ENCODE measurements around the gene LAMB3.

LAMB3 gene

DNA sequence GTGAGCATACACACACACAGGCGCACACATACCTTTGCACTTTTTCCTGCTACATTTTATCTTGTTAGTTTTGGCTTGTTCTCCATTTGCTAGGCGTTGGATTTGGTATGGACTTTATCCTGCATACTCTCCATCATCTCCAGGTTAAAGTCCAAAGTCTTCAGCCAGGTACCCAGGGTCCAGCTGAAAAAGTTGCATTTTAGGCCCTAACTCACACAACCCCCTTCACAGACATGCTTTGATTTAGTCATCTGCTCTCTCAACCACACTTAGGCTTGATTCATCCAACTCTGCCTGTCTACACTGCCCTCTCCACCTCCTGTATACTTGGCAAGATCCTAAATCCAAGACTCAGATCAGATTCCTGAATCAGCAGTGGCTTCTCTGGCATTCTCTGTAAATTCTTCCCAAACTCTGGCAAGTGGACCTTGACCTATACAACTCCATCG, 10.7 kb upstream of the LAMB3 start:
- DNase-seq (ENCODE audit: low read depth in 2 of 2): no peak

DNA sequence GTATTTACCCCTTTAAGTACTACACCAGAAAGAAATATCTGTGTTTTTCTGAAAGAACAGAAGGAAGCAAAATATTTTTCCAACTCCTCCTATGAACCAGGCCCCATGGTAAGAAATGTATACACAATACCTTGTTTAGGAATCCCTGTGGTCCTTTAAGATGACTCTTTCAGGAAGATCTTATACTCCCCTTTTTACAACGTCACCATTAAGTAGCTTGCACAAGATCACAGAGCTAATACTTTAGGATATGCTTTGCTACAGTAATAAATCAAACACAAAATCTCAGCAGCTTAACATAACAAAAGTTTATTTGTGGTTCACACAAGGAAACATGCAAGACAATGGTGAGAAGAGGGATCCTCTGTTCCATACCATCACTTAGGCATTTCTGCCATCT, 8.8 kb upstream of the LAMB3 start:
- DNase-seq (ENCODE audit: low read depth in 2 of 2): no peak

DNA sequence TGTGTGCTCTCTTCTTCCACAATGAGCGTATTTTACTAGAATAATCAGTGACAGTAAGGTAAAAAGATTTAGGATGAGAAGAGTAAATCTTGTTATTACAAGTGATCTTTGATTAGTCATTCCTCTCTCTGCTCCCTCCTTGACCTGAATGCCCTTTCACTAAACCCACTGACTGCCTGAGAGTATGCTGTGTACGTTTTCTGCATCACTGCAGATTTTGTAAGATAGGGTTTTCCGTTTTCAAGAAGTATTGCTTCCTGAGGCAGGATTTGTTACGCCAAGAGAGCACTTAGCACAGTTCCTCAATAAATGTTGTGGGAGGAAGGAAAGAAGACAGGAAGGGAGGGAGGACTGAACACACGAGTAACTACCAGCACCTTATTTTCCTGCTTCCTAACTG, 7.7 kb upstream of the LAMB3 start:
- no peak for DNase-seq (ENCODE audit: low read depth in 2 of 2)

DNA sequence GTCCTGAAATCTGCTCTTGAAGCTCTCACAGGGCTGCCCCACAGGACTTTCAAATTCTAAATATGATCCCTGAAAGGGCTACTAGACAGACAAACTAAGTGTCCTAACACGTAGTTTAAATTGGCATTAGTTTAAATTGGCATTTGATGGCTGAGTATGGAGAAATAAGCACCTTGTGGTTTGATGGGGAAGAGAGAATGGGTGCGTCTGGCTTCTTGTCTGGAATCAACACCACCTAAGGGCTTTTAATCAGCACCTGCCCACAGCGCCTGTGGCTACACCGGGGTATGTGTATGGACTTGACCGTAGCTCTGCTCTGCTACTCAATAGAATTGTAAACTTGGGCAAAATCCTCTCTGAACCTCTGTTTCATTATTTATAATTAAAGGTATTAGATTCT, 5.7 kb upstream of the LAMB3 start:
- no peak for DNase-seq (ENCODE audit: low read depth in 2 of 2)

DNA sequence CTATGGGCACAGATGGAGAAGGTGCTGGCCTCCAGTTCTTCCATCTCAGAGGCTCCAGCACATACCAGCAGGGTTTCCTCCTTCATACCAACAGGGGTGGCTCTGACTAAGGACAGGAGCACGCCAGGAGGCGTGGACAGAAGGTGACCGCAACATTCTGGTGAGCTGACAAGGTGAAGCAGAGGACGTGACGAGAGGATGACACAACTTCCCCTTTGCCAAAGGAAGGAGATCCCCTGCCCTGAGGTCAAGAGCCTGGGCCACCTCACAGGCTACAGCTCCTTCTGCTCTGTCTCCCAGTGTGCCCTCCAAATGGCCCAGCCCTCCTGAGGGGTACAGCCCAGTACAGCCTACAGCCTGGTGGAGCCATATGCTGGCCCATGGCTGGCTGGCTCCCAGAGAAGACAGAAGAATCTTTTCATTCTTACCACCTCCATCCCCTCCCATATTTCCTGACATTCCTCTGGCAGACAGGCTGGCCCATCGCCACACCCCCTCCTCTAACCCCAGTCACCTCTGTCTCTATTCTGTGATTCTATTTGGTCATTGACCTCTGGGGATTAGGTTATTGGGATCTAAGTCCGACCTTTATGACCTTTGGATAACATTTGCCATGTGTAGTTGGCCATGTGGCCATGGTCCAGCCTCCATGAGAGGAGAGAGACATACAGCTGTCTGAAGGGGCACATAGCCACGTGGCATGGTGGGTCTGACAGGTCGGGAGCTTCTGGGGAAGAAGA, 5.1 kb upstream of the LAMB3 start:
- DNase-seq (ENCODE audit: low read depth in 2 of 2): no peak

DNA sequence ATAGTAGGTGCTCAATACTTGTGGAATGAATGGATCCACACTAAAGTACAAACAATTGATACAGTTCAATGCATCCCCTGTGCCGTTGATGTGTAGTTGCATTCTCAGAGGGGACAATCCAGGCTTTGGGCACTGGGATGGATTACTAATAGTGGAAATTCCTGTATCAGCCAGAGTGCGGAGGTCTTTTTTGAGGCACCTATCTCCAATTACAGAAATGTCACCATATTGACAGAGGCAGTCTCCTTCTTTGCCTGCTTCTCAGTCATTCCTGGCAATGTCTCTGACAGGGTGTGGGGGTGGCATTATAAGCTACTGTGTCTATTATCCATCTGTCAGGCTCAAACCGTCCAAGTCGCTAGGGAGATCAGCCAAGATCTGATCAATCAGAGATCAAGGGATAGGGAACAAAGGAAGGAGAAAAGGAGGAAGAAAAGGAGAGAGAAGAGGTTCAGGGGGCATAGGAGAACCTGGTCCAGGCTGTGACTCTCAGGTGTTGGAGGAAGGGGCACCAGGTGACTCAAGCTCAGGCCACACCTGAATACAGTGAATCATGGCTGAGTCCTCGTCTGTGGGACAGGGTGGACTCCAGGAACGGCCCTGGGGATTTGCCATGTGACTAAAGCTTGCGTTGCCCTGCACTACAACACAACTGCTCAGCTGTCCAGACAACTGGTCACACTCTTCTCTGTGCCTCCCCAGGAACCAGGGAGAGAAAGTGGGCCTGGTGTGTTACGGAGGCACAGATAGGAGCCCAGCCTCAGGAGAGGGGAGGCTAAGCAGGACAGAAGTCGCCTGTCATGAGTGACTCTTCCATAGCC, 3.4 kb upstream of the LAMB3 start:
- no peak for DNase-seq (ENCODE audit: low read depth in 2 of 2)

DNA sequence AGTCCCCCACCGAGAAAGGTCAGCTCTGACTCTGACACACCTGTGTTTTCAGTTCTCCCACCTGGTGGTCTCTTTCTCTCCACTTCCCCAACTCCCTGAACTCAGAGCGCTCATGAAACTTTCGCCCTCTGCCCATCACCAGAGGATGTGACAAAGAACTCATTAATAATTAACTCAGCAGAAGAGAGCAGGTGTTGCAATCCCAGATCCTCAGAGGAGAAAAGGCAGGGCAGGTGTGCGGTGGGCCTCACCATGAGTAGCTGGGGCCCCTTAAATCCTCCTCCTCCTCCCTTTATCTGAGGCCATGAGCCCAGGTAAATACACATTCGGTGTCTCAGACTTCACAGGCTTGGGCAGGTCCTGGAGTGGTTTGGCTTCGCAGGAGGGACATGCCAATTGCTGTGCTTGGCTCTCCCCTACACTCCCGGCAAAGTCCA, 1.7 kb upstream of the LAMB3 start:
- DNase-seq (ENCODE audit: low read depth in 2 of 2): no peak

DNA sequence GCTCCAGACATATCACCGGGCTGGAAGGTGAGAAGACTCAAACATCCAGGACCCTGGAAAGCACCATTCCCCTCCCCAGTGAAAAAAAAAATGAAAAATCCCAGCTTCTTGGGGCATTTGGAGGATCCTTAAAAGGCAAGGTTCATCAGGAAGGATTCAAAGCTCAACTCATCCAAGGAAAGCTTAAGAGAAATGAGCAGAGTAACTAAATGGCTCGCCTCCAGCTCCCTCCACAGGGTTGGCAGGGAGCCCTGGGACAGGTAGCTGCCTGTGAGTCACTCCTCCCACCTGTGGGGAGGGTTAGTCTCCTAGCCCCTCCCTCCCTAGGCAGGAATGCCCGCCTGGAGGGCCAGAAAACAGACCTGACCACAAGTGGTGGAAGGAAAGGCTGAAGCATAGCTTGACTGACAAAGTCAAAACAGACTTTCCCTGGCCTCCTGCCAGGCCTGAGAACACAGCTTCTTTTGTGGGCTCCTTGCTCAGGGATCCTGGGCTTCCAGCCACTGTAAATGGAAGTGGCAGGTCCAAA, 712 bp upstream of the LAMB3 start:
- peak in 1 of 2 donors; percentile 25 for DNase-seq (ENCODE audit: low read depth in 2 of 2)

DNA sequence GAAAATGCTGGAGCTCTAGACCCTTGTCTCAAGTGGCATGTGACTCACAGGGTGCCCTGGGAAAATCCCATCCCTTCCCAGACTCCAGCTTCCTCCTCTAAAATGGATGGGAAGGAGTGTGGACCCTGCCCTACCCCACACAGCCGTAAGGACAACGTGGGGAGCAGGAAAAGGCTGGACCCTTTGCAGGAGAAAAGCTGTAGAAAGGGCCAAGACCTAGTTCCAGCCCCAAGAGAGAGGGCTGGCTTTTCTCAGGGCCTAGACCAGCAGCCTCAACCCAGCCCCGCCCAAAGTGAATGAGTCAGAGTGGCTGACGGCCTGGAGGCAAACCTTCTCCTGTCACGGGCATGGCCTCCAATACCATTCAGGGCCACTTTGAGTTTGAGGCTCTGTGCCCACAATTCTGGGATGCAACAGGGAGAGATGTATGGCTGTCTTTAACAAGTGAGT, 1.1 kb downstream of the LAMB3 start:
- peak in 1 of 2 donors; percentile 15 for DNase-seq (ENCODE audit: low read depth in 2 of 2)

DNA sequence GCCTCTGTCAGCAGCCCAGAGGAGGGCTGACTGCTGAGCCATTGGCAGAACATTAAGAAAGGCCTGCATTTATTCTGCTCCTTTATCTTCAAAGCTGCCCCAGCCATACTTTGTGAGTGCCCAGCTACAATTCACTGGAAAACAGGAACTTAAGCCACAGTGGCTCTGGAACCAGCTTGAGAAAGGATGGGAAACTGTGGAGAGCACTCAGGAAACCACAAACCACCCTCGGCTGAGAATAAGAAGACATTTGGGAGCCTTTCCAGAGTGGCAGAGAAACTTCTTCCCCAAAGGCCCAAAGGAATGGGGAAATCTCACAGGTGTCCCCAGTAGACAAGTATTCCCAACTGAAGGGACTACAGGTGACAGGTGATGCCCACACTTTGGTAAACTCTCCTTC, 1.8 kb downstream of the LAMB3 start:
- no peak for DNase-seq (ENCODE audit: low read depth in 2 of 2)

DNA sequence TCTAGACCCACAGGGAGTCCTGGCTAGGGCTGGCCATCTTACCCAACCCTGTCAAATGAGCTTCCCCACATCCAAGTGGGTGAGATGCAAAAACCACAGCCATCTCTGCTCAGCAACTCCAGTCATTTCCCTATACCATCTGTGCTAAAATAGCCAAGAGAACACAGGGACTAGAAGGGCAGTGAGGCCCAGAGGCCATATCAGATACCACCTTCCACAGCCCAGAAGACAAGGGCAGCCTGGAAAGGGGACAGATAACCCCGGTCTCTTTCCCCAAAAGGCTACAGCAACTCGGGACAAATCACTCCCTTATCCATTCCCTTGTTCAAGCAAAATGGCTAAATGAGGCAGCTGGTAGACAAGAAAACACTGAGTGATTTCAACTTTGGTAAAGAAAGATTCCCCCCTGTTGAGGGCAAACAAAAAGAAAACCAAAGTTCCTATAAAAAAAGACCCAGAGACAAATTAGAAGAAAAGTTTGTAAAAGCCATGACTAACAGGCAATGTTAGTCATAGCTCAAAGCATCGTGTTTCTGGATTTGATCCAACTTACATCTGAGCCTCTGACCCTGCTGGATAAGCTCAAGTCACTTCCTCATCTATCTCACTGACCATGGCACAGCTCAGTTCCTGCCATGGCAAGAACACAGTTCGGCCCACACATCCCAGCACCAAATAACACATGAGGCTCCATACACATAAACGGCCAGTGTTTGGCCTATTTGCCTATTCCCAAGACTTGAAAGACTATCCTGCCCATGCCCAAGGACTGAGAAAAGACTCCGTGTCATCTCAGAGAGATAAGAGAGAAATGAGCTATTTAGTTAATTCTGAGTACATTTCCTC, 3.1 kb downstream of the LAMB3 start:
- DNase-seq (ENCODE audit: low read depth in 2 of 2): no peak

DNA sequence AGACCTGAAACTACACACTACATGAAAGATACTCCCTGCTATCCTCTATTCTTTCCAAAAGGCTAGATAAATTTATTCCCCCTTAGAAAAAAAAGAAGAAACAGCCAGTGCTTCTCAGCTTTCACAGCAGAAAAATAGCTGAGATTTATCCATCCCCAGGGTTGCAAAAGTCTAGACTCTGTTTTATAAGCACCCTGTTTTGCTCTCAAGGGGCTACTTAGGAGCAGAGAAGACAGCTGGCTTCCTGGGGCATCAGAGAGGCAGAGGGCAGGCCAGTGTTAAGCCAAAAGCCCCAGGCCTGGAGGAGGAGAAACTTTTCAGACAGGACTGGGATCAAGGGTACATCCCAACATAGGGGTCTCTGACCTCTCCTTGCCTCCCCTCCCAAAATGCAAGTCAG, 3.9 kb downstream of the LAMB3 start:
- no peak for DNase-seq (ENCODE audit: low read depth in 2 of 2)

DNA sequence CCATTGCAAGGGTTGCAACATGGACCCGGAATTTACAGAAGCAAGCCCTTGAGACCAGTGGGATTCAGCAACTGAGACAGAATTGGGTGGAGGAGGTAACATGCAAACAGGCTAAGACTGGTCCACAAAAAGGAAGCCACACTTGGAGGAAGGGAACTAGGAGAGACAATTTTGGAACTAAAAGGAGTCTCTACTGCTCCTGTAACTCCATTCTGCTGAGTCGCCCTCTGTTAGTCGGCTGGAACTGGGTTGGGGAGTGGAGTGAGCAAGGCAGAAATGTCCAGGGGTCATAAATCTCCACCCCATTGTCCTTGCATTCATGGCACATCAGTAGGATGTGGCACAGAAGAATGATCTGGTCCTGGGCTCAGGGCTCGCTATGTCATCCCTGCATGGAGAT, 5.1 kb downstream of the LAMB3 start:
- no peak for DNase-seq (ENCODE audit: low read depth in 2 of 2)

DNA sequence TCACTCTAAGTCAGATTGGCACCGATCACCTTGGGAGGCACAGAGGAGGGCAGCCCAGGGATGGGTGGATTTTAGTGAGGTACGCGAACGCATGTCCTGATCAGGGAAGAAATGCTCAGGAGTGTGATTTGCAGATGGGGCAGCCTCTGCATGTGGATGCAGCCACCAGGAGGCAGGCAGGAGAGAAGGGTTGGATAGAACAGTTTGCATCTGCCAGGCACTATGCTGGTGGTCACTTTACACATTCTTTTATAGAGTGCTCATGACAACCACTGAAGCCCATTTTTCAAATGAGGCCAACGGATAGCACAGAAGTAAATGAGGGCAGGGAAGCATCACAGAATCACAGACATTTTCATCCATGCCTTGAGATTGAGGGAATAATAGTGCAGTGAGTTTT, 5.7 kb downstream of the LAMB3 start:
- no peak for DNase-seq (ENCODE audit: low read depth in 2 of 2)

DNA sequence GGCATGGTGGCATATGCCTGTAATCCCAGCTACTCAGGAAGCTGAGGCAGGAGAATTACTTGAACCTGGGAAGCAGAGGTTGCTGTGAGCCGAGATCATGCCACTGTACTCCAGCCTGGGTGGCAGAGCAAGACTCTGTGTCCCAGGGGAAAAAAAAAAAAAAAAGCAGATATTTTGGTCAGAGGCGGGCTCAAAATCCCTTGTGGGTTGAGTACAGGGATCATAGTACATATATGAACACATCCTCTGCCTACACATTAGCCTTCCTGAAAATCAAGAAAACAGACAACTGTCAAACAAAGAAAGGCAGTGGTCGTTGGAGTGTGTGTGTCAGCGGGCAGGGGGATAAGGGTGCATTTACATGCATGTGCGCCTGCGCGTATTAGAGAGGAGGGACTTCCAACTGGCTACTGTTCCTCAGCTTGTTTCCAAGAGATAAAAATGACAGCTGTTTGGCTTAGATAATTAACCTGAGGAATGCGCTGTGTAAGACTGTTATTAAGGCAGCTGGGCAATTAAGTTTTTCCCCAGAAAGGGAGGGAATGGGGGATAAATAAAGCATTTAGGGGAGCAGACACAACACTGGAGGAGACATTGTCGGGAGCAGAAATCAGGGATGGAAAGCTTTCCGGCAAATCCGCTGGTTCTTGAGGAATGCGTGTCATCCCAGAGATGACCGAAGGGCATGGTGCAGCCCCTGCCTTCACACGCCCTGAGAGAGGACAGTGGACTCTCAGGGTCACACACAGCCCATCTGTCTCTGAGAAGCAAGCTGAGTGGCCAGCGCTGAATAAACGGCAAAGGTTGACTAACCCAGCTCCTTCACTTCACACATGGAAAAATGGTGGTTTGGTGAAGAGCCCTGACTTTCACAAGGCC, 6.4 kb downstream of the LAMB3 start:
- no peak for DNase-seq (ENCODE audit: low read depth in 2 of 2)

DNA sequence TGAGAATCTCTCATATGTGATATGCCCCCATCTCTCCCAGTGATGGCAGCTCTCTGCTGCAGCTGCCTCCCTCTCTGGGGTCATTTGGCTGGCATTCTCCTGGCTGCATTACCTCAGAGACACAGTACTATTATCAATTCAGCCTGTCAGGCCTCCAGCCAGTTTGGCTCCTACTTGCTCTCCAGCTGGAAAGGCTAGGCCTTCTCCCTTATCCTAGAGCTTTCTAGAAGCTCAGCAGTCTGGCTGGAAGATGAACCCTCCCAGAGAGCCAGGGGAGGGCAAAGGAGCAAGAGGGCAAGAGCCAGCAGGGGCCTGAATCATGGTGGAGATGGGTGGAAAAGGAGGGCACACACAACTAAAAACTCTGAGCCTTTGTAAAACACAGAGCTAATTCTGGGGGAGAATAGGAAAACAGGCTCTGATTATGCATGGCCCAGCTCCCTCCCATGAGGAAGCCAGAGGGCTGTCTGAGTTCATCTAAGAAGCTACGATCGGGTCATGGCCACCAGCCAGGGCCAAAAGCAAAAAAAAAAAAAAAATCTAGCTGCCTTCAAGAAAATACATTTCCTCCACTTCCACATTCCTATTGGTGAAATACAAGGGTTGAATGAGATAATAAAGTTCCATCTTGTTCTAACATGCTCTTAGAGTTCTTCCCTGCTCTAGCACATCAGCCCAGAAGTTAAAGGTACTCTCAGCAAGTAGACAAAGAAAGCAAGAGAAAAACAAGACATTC, 8.8 kb downstream of the LAMB3 start:
- DNase-seq (ENCODE audit: low read depth in 2 of 2): no peak

DNA sequence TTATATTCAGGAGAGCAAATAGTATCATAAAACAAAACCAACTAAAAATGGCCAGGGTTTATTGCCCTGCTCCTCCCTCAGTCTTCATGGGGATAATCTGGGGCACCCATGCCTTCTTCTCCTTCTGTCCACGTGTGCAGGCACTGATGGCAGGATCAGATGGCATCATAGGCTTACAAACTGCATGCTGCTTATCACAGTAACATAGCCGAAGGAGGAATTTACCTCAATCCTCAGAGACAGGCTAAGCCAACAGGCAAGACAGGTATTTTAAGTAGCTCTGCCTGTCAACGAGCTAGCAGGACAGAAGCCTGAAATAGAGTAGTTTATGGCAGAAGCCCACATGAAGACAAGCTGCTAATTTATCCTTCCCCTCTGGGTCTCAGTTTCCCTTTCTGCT, 9.4 kb downstream of the LAMB3 start:
- DNase-seq (ENCODE audit: low read depth in 2 of 2): no peak

DNA sequence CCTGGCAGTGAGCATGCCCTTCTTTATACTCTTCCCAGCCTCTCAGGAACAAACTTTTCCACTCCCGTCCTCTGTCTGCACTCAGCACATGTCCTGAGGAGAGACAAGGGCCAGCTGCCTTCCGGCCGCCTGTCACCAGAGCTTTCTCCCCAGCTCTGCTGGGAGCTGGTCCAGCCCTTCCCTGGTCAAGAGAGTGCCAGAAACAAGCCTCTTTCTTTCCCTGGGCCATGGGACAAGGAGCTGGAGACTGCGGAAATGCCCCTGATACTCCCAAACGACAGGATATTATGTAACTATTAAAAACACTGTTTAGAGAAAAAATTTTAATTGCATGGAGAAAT, 10.4 kb downstream of the LAMB3 start:
- no peak for DNase-seq (ENCODE audit: low read depth in 2 of 2)

DNA sequence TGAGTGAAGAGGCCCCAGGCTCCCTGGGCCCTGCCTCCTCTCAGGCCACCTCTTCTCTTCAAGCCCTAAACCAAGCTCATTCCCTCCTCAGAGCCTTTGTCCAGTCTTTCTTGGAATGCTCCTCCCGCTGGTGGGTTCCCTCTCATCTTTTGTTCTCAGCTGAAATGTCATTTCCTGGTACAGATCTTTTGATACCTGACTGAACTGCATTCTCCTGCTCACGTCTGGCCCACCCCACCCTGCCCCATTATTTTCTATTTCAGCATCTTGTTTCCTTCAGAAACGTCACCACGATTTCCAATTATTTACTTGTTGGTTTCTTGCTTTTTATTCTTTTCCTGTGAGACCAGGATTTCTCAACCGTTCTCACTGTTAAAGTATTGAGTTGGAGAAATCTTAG, 16.4 kb downstream of the LAMB3 start:
- no peak for DNase-seq (ENCODE audit: low read depth in 2 of 2)

DNA sequence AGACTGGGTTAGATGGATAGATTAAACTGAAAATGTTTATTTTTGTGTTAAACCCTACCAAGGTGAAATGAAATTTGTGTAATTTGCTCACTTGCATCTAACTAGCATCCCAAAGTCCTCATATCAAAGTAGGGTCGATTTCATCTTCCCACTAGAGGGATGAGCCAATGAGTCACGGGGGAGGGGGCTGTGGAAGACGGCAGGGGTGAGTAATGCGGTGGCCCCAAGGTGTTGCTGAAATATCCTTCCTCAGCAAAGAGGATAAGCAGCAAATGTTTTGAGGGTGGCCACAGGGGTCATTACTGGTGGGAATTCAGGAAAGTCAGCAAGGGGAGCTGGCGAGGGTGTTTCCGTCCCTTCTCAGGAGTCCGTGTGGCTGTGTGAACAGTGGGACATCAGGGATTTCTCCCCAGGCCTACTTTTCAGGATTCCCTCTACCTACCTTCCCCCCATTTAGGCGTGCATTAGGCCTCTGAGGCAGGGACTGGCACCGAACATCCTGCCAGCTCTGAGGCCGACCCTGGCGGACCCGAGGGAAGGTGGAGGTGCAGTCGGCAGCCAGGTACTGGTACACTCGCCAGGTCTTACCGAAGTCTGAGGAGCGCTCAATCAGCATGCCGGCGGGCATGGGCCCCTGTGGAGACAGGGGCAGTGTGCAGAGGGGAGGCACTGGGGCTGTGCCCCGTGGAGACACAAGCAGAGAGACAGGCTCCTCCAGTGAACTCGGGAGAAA, 18.1 kb downstream of the LAMB3 start:
- no peak for DNase-seq (ENCODE audit: low read depth in 2 of 2)
